Adrenal gland (tissue), 12 donors: Measurements from ENCODE around the gene UAP1. TPM values are rescaled to one million over a fixed set of nuclear protein-coding genes. Genes with fewer than 3 reads are reported as not detected.

ENCODE experiments used
- DNase-seq, 7 donors: peaks; one replicate each; pipeline ENCODE4 v3.0.0-alpha.2; 2019 to 2020
- H3K27ac ChIP-seq, 5 donors: fragments of 200-600 bp; sonication (generic) in 4 of 5; 1 replicate in 3 of 5; 2 replicates in 2 of 5; pipeline versions ENCODE4 v1.5.1 to v1.8.0; 2016 to 2020; ENCODE audit warnings: mild to moderate bottlenecking in 1 of 5
- H3K27me3 ChIP-seq: fragments of 200-600 bp; 2 replicates; pipeline ENCODE4 v1.8.0; 2021
- H3K36me3 ChIP-seq, 2 donors: fragments of 200-600 bp; replicated peaks in 1 of 2; 1 replicate in 1 of 2; 2 replicates in 1 of 2; pipeline versions ENCODE4 v1.5.1 to v1.8.0; 2018 to 2022
- H3K4me1 ChIP-seq, 2 donors: fragments of 200-600 bp; replicated peaks in 1 of 2; 1 replicate in 1 of 2; 2 replicates in 1 of 2; pipeline versions ENCODE4 v1.5.1 to v1.8.0; 2018 to 2021
- H3K4me3 ChIP-seq, 4 donors: fragments of 200-600 bp; sonication (generic) in 3 of 4; one replicate each; pipeline ENCODE4 v1.5.1; 2016 to 2018
- H3K9me3 ChIP-seq, 3 donors: fragments of 200-600 bp; sonication (generic) in 1 of 3; replicated peaks in 1 of 3; 1 replicate in 2 of 3; 2 replicates in 1 of 3; pipeline versions ENCODE4 v1.5.1 to v1.8.0; 2016 to 2021
- POLR2A ChIP-seq, 2 donors: fragments of 450-650 bp; IDR thresholded peaks; one replicate each; pipeline ENCODE4 v1.6.1; 2017; ENCODE audit warnings: antibody characterized with exemption in 2 of 2, mild to moderate bottlenecking in 2 of 2, moderate library complexity in 1 of 2
- WGBS, 4 donors: extraction: QIAGEN DNeasy Blood & Tissue Kit in 2 of 4; methylation state at CpG; one replicate each; pipeline versions ENCODE4 v1.1.5 to v1.1.7; 2013 to 2017; 5-methylcytosine and 5-hydroxymethylcytosine counted together
- intact Hi-C, 2 donors: fragments of 100-400 bp; cut with DNase I; formaldehyde crosslinking; loops; one replicate each; pipeline versions ENCODE4 v1.14.1 to v1.15.0; 2022 to 2023
- polyA plus RNA-seq, 3 donors: library from polyadenylated mRNA; stranded (reverse); fragments of 200-250 nt in 2 of 3; fragments of 350-450 nt in 1 of 3; fragmentation: Illumina TruSeq in 1 of 3; extraction: RNeasy Lipid Tissue Mini Kit (QIAGEN cat#74804) in 1 of 3; gene quantifications; one replicate each; pipeline ENCODE4 v1.2.3, GENCODE V29; 2013 to 2014
- total RNA-seq, 9 donors: library from RNA; depleted of rRNA in 4 of 9; stranded (reverse); fragments of >200 nt in 4 of 9; fragments of 120-200 nt in 1 of 9; fragmentation: NEBNext Ultra II Directional in 1 of 9; extraction: Animal tissue kit (Norgen Biotek cat#: 25700) in 1 of 9; gene quantifications; one replicate each; pipeline versions ENCODE4 v1.1.0 to v1.2.4, GENCODE V29; 2013 to 2023
- TF ChIP-seq, protein P1 (sequence below), 6 experiments: fragments of 450-650 bp in 4 of 6; fragments of 200-600 bp in 2 of 6; sonication (generic) in 1 of 6; IDR thresholded peaks; 1 replicate in 5 of 6; 2 replicates in 1 of 6; pipeline versions ENCODE4 v1.5.1 to v1.8.0; 2016 to 2021; ENCODE audit warnings: antibody characterized with exemption in 6 of 6, mild to moderate bottlenecking in 2 of 6, moderate library complexity in 1 of 6
- donor health status: healthy with polysubstance abuse.
- donor health status: Bipolar disorder and iron deficiency.
- donor health status: DM: yes; HTN: yes; CAD: no.
- donor health status: DM: no; HTN: no; CAD: no.
- donor health status: DM: no; HTN: no; CAD: no.
- donor health status: DM: yes; HTN: yes; CAD: no.

Gene UAP1
- total and polyA plus RNA-seq, 12 donors = 43.6 to 119 (median 73.3) TPM

DNA sequence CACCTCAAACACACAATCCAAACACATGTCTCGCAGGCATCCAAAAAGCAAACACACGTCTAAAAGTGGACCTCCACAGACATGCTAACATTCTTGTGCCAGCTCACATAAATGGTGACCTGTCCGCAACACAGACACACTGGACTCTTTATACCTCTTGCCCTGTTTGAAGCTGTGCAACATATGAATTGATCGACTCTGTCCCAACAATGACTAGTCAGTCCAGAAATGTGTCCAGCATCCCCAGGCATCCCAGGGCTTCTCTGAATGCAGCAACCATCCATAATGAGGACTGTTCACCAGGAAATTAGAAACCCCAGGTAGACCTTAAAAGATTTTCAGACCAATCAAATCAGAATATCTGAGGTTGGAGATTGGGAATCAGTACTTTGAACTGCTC lies 73.9 kb downstream of the UAP1 start:
- Histone ChIP-seq H3K9me3 (no peaks in the 10 kb centered on the region), H3K36me3 (no peaks in the 10 kb centered on the region), H3K27me3 (no peaks in the 10 kb centered on the region), H3K27ac (peak overlapping the region in 2 of 5 donors; percentile 88 to 93), H3K4me3 (peak overlapping the region in 1 of 4 donors; percentile 64), H3K4me1 (peaks cover 14 to 36% of the 10 kb centered on the region in 2 donors)
- intact Hi-C loops = no loop called here
- 64 to 73% (median 67%) methylated on average over 4 of the region's 4 CpGs for WGBS, 4 donors
- no peak for DNase-seq
- no peak for TF ChIP-seq POLR2A (IDR thresholded peaks at IDR 0.05)
- TF ChIP-seq, protein P1, sequence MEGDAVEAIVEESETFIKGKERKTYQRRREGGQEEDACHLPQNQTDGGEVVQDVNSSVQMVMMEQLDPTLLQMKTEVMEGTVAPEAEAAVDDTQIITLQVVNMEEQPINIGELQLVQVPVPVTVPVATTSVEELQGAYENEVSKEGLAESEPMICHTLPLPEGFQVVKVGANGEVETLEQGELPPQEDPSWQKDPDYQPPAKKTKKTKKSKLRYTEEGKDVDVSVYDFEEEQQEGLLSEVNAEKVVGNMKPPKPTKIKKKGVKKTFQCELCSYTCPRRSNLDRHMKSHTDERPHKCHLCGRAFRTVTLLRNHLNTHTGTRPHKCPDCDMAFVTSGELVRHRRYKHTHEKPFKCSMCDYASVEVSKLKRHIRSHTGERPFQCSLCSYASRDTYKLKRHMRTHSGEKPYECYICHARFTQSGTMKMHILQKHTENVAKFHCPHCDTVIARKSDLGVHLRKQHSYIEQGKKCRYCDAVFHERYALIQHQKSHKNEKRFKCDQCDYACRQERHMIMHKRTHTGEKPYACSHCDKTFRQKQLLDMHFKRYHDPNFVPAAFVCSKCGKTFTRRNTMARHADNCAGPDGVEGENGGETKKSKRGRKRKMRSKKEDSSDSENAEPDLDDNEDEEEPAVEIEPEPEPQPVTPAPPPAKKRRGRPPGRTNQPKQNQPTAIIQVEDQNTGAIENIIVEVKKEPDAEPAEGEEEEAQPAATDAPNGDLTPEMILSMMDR (IDR thresholded peaks at IDR 0.05) = no peak

DNA sequence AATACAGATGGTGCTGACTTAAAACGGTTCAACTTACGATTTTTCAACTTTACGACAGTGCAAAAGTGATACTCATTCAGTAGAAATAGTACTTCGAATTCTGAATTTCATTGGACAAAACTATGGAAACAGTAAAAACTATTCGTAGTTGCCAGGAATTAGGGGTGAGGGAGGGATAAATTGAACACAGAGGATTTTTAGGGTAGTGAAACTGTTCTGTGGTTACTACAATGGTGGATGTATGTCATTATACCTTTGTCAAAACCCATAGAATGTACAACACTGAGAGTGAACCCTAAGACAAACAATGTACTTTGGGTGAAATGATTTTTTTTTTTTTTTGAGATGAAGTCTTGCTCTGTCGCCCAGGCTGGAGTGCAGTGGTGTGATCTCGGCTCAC lies 78.2 kb downstream of the UAP1 start:
- no peaks in the 10 kb centered on the region for H3K36me3 ChIP-seq
- no peak for DNase-seq
- no peak for TF ChIP-seq POLR2A (IDR thresholded peaks at IDR 0.05)
- TF ChIP-seq, protein P1 (IDR thresholded peaks at IDR 0.05) = no peak
- H3K9me3 ChIP-seq = no peaks in the 10 kb centered on the region
- peaks cover 9 to 19% of the 10 kb centered on the region in 2 donors for H3K4me1 ChIP-seq
- 91 to 95% (median 94%) methylated on average over 7 of the region's 7 CpGs for WGBS, 4 donors
- no peak overlapping the region for H3K4me3 ChIP-seq
- no peak overlapping the region for H3K27ac ChIP-seq
- intact Hi-C loops = no loop called here
- H3K27me3 ChIP-seq = no peaks in the 10 kb centered on the region

DNA sequence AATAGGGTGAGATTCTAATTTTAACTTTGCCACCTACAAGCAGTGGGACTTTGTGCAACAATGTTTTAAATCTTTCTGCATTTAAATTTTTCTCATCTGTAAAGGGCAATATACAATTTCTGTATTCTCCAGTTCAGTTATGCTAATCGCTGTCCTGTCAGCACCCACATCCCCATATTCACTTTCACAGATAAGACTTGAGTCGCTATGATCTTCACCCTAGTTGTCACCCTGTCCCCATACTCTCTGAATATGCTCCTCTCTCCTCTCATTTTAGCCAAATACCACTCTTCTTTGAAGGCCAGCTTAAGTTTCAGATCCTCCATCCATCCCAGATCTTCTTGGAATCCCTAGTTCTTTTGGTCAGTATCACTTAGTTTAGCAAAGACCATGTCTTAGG lies 79.6 kb downstream of the UAP1 start:
- Histone ChIP-seq H3K27ac (no peak overlapping the region), H3K27me3 (no peaks in the 10 kb centered on the region), H3K4me1 (peaks cover 4 to 12% of the 10 kb centered on the region in 2 donors), H3K9me3 (no peaks in the 10 kb centered on the region), H3K4me3 (no peak overlapping the region), H3K36me3 (no peaks in the 10 kb centered on the region)
- 82 to 94% (median 88%) methylated on average over 2 of the region's 2 CpGs for WGBS, 4 donors
- TF ChIP-seq POLR2A (IDR thresholded peaks at IDR 0.05) = no peak
- TF ChIP-seq, protein P1 (IDR thresholded peaks at IDR 0.05) = no peak
- no peak for DNase-seq
- intact Hi-C loops = no loop called here

DNA sequence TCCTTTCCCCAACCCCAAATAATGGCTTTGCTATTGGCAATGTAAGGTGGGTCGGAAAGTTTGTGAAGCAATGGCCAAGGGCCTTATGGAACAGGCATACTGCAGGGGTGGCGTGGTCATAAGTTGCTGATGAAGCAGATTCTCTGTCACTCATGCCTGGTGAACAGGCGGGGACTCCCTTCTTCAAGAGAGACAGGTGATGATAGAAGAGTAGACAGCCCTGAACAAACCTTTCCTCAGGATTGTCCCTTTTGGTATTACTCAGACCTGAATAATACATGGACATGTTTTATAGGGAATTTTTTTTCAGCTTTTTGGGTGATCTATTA lies 83.4 kb downstream of the UAP1 start:
- Histone ChIP-seq H3K36me3 (no peaks in the 10 kb centered on the region), H3K9me3 (no peaks in the 10 kb centered on the region), H3K4me1 (no peaks in the 10 kb centered on the region), H3K4me3 (no peak overlapping the region), H3K27ac (no peak overlapping the region), H3K27me3 (no peaks in the 10 kb centered on the region)
- TF ChIP-seq, protein P1 (IDR thresholded peaks at IDR 0.05) = no peak
- no peak for TF ChIP-seq POLR2A (IDR thresholded peaks at IDR 0.05)
- DNase-seq = no peak
- 94 to 100% (median 98%) methylated on average over 3 of the region's 3 CpGs for WGBS, 4 donors
- intact Hi-C loops = no loop called here
